Measurements from ENCODE around the gene LIN7C.

DNA sequence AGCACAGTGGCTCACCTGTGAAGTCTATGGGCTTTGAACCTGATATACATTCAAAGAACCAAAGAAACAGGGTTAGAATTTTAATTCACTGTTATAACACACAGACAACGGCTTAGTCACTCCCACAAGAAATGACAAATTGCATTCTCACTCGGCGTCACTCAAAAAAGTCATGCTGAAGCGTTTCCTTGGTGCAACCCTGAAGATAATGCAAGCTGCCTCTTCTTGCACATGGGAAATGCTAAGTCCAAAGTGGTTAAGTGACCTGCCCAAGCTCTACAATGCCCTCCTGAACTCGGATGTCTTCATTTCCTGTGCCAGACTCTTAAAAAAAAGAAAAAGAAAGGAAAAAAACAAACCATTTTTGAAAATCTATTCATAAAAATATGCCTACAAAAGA, 44.0 kb downstream of the LIN7C start:
- TF ChIP-seq, protein P1, sequence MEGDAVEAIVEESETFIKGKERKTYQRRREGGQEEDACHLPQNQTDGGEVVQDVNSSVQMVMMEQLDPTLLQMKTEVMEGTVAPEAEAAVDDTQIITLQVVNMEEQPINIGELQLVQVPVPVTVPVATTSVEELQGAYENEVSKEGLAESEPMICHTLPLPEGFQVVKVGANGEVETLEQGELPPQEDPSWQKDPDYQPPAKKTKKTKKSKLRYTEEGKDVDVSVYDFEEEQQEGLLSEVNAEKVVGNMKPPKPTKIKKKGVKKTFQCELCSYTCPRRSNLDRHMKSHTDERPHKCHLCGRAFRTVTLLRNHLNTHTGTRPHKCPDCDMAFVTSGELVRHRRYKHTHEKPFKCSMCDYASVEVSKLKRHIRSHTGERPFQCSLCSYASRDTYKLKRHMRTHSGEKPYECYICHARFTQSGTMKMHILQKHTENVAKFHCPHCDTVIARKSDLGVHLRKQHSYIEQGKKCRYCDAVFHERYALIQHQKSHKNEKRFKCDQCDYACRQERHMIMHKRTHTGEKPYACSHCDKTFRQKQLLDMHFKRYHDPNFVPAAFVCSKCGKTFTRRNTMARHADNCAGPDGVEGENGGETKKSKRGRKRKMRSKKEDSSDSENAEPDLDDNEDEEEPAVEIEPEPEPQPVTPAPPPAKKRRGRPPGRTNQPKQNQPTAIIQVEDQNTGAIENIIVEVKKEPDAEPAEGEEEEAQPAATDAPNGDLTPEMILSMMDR (conservative IDR thresholded peaks at IDR 0.05; ENCODE audit: low read length) = no peak
- TF ChIP-seq EZH2phosphoT487 (IDR thresholded peaks at IDR 0.05; ENCODE audit: borderline replicate concordance, low read depth, low read length) = no peak
